HG03159 (cell line): ENCODE measurements around the gene NPHP4.

Experiments used
- ATAC-seq: cut with Tn5 transposase; IDR thresholded peaks from one replicate; pipeline ENCODE4 v1.9.1; 2021; ENCODE audit warnings: mild to moderate bottlenecking, moderate library complexity; ENCODE audit not compliant: unreplicated experiment

The NPHP4 gene

GRCh38 chr1:5883129-5884048, 108.8 kb downstream of the NPHP4 start:
- no peak for ATAC-seq

GRCh38 chr1:5882367-5883128, 109.7 kb downstream of the NPHP4 start:
- no peak for ATAC-seq

- ATAC-seq: no peak
Observed at GRCh38 chr1:5881526-5882222, 110.6 kb downstream of the NPHP4 start.

DNA sequence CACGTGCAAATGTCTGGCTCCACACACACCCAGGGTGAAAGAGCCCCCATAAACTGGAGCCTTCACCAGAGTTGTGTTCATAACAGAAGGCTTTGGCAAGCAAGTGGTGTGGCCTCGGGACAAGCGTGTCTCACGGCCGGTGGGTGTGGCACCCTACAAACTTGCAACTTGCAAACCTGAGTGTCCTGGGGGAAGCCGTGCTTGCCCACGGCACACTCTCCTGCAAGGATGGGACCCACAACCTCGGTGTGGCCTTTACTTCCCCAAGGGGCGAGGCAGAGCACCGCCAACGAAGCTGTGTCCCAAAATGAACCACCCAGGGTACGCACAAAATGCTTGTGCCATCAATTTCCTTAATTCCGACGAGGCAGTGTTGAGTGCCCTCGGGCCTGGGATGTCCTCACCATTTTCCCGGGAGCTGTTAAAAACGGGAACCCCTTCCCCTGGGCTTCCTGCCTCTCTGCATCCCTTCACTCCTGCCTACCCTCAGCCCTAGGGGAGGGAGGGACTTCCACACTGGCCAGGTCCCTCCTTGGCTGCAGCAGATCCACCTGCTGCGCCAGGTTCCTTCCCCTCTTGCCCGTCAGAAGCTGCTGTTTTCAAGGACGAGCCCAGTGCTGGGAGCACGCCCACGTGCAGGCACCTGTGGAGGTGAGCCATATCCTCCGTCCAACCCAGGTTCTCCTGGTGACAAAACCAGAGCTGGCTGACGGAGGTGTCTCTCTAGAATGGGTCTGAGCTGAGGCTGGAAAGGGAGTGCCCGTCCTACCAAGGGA, 111.4 kb downstream of the NPHP4 start:
- no peak for ATAC-seq

DNA sequence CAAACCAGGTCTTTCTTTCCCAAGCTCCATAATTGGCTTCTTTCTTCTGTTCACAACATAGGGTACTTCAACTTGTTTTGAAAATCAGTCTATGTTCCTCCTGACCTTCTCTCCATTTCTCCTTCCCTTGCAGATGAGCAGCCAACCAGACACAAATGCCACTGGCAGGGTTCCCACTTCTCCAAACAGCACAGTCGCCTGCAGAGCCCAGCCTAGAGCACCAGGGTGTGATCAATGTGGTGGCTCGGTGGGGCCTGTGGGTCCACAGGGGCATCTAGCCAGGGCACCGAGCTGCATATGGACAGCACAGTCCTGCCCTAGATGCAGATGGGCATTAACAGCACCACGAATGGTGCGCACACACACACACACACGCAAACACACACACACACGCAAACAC, 112.8 kb downstream of the NPHP4 start:
- ATAC-seq: no peak

GRCh38 chr1:5878971-5879370, 113.3 kb downstream of the NPHP4 start:
- no peak for ATAC-seq

DNA sequence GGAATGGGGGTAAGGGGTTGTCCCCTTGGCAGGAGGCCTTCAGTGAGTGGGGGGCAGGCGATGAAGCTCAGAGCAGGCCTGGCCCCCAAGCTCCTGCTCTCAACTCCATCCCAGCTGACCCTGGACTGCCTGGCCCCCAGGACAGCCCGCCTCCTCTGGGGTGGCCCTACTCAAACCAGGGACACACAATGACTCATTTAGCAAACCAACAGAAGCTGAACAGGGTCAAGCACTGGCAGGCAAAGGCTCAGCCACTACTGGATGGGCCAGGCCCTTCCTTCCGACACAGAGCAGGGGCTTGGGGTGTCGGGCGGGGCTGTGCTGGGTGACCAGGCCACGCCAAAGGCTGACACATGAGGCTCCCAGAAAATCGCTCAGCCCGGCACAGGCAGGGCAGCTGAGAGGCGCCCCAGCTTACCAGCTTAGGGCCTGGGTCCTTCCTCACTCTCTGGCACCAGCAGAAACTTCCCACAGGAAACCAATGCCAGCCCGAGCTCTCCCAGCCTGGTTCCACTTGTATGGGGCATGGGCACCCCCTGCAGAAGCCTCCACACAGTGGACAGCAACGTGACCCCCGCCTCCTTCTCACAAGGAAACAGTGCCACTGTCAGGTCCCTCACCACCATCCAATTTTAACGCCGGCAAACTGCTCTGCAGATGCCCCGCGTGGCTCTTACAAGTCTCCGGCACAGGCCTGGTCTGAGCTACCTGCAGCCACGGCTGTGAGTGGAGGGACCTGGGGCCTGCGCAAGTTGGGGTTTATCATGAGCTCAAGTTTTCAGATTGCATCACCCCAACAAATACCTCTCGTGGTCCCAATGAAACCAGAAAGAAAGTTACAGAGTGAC, 114.3 kb downstream of the NPHP4 start:
- no peak for ATAC-seq

GRCh38 chr1:5877001-5877400, 115.2 kb downstream of the NPHP4 start:
- ATAC-seq: no peak

- no peak for ATAC-seq
Observed at GRCh38 chr1:5876094-5876650, 116.1 kb downstream of the NPHP4 start.

DNA sequence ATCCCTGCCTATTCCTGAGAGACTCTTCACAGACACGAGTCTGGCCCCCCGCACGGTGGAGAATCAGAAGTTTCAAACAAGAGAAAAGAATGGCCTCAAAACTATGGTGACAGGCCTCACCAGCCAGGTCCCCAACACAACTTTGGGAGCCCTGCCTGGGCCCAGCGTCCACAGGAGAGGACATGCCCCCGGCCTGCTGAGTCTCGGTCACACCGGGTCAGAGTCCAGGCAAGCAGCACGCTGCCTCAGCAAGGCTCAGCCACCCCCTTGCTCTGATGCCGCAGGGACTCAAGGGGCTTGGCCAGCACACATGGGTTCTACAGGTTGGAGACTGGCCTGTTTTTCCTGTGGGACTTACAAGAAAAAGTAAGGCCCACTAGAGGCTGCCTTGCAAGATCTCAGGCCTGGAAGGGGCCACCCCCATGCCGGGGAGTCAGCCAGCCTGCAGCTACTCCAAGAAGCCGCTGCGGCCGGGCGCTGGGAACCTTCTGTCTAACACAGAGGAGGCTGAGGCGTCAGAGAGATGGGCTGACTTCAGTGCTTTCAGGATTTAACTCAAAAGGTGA, 116.8 kb downstream of the NPHP4 start:
- ATAC-seq: no peak

GRCh38 chr1:5874416-5875110, 117.7 kb downstream of the NPHP4 start:
- no peak for ATAC-seq

- no peak for ATAC-seq
Observed at GRCh38 chr1:5873556-5873955, 118.7 kb downstream of the NPHP4 start.

DNA sequence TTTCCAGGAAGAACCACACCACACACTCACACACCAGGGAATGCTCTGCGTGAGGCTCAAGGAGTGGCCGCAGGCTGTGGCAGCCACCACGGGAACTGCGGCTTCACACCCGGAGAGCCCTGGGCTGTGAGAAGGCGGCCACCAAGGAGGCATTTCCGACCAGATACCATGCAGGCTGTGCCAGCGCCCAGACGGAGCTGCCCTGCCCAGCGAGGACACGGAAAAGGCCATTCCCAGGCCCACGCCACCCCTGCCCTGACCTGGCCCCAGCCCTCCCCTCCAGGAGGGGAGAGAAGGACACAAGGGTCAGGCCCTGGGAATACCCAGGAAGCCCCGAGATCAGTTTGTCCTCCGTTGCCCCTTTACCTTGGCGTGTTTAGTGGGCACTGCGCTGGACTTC, 119.3 kb downstream of the NPHP4 start:
- no peak for ATAC-seq

GRCh38 chr1:5868931-5869500, 123.2 kb downstream of the NPHP4 start:
- no peak for ATAC-seq

- ATAC-seq: no peak
Observed at GRCh38 chr1:5865774-5866173, 126.5 kb downstream of the NPHP4 start.

DNA sequence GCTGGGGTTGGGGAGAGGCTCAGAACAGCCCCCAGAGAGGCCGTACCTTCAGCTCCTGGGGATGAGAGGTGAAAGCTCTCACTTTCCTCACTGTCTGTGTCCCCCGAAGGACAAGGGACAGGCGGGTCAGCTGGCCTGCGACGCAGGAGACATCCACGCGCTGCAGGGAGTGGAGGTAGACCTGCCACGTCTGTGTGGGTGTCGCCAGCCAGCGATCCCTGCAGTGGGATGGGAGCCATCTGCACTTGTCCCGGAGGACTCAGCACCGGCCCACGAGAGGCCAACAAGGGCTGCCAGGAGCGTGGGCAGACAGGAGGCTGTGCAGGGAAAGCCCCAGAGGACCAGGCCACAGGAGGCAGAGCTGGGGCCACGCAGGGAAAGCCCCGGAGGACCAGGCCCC, 127.2 kb downstream of the NPHP4 start:
- ATAC-seq: no peak

DNA sequence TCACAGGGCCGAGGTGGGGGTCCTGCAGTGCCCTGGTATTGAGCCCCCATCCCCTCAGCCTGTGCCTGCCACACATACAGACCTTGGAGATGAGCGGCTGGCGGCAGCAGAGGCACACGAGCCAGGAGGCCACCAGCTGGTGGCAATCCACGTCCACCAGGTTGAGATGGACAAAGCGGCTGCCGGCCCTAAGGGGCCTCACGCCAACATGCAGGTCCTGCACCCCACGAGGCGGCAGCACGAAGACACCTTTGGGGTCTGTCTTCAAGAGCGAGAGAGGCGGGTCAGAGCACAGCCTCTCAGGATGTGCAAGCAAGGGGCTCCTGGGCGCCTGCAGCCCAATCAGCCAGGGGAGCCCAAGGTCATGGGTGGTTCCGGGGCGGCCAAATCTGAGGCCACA, 128.0 kb downstream of the NPHP4 start:
- no peak for ATAC-seq

DNA sequence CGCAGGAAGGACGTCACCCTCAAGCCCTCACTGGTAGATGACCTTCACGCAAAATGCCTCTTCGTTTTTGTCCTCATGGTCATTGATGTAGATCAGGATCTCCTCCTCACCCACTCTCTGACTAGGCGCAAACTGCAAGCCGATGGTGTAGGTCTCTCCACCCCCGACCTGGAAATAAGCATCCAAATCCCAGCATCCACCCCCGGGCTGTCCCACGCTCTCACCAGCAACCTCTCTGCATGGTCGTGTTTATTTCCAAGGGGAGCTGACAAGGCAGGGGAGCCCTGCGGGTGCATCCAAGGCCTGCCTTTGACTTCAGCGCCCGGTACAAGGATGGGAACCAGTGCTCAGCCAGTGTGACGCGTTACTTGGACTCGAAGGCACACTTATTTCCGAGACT, 129.0 kb downstream of the NPHP4 start:
- no peak for ATAC-seq
